ENCODE data around the gene AFAP1.

DNA sequence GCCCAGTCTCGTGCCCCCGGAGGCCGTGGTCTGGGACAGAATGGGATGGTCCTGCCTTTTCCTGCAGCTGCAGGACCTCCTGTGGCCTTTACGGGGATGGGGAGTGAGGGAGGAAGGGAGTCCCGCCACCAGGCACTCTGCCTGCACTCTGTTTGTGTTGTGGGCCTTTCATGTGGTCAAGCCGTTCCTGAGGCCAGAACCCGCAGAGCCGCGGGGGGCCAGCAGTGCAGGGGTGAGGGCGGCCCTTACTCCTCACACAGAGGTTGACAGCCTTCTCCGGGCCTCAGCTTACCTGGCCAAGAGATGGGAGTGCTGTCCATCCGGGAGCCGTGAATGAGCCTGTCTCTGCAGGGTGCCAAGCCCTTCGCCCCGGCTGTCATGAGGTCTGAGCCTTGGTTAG lies 230.7 kb downstream of the AFAP1 start:
- TF ChIP-seq, protein P1, sequence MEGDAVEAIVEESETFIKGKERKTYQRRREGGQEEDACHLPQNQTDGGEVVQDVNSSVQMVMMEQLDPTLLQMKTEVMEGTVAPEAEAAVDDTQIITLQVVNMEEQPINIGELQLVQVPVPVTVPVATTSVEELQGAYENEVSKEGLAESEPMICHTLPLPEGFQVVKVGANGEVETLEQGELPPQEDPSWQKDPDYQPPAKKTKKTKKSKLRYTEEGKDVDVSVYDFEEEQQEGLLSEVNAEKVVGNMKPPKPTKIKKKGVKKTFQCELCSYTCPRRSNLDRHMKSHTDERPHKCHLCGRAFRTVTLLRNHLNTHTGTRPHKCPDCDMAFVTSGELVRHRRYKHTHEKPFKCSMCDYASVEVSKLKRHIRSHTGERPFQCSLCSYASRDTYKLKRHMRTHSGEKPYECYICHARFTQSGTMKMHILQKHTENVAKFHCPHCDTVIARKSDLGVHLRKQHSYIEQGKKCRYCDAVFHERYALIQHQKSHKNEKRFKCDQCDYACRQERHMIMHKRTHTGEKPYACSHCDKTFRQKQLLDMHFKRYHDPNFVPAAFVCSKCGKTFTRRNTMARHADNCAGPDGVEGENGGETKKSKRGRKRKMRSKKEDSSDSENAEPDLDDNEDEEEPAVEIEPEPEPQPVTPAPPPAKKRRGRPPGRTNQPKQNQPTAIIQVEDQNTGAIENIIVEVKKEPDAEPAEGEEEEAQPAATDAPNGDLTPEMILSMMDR (IDR thresholded peaks at IDR 0.05): no peak
- TF ChIP-seq EZH2phosphoT487 (IDR thresholded peaks at IDR 0.05): no peak

Data from neural progenitor cell (in vitro differentiated cells).